Activated T-helper 1 cell treated with anti-CD3 and anti-CD28 coated beads, Interleukin-2, amount 50 U/mL, for 16 hours (primary cell): ENCODE results near the gene MYO1G.
A peak's percentile ranks its signal among the peaks of the same experiment; 100 is the strongest.

ENCODE experiments used
- DNase-seq, 2 donors: peaks; one replicate each; pipeline ENCODE4 v3.0.0-alpha.2; 2020; ENCODE audit warnings: low read depth in 1 of 2, low spot score in 1 of 2

MYO1G gene

GRCh38 chr7:44981035-44981706 lies 2.4 kb upstream of the MYO1G start:
- no peak for DNase-seq

DNA sequence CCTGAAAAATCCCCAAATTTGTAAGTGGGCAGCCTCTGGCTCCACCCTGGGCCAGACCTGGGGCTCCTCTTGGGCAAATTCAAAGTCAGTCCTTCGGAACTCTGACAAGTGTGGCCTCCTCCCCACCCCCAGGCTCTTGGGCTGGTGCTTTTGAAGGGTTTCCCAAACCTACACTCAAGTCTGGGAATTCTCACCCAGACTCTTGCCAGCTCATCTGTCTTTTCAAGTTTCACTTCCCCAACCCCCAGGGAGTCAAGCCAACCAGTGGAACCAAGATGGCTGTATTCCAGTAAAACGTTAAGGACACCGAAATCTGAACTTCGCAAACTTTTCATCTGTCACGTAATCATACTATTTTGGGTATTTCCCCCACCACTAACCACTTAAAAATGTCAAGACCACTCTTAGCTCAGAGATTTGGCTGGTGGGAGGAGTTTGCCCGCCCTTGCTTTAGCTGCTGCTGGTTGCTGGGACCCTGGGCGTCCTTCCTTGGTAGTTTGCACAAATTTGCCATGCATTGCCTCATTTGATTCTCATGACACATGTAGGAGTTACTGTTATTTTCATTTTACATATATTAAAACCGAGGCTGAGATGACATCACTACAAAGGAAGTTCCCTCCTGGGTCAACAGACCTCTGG lies 1.7 kb upstream of the MYO1G start:
- DNase-seq = peak in 1 of 2 donors; percentile 59

DNA sequence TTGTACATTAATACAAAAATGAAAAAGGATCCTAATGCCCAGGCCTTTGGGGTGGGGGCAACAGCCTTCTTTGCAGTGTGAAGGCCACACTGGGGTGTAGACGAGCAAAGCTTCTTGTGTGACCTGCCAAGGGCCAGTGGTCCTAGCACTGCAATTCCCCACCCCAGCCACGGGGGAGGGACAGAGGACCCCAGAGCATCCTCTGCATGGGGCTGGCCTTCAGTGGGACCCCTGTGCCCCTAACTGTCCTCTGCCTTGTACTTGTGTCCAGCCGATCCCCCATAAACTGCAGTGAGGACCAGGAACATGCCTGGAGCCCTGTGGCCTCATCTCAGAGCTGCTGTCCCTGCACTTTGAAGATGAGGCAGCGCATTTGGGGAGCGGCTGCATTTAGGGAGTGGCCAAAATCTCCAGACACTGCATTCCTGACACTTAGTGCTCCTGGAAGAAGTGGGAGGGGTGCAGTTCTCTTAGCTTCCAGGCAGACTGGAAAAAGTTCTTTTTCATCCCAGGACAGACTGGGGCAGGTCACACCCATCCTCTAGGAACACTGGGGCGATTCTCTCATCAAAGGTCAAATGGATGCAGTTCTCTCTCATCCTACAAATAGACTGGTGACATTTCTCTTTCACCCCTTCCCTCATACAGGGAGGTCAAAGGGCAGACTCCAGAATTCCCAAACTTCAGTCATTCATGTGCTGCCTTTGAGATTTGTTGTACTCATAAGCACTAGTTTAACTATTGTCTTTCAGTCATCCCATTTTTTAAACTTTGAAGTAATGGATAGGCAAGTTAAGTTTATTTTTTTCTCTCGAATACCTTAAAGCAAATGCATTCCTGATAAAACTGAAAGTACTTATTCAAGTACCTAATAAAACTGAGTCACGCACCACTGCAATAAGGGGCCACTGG lies 922 bp upstream of the MYO1G start:
- no peak for DNase-seq

DNA sequence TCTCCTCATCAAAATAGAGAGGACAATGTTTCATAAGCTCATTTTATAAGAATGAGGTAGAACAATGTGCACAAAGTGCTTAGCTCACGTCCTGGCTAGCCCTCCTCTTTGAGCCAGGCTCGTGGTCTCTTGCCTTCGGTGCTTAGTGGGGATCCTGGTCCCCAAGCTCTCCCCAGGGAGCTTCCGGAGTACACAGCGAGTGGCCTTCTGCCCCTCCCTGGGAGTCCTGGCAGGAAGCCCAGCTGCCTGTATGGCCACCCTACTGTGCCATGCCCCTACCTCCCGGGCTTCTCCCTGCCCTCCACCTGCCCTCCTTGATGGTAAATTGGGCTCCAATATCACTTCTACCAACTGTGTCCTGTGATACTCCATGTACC lies 868 bp downstream of the MYO1G start:
- DNase-seq = no peak

DNA sequence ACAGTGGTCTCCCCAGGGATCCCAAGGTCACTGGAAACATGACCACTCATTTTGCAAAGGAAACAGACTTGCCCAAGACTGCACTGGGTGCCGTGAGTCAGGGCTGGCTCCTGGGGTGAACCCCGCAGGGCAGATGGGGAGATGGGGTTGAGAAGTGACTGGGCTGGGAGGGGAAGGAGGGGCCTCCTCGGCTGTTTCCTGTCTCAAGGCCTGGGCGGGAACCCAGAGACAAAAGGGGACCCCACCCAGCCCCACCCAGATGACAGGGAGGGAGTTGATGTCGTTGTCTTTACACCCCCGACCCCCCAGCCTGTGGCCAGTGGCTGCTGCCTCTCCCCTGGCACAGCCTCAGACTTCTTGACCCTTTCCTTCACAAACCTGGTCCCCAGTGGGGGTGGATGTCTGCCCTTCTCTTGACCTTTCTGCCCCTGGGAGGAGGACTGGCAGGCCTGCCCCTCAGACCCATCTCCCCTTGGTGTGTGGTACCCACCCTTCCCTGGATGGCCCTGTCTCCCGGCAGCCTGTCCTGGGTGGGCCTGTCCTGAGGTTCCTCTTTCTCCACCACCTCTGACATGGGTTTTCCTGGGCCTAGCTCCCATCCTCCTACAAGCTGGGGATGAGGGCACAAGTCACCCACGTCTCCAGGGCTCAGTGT lies 1.4 kb downstream of the MYO1G start:
- peak; percentile 55 to 57 for DNase-seq

DNA sequence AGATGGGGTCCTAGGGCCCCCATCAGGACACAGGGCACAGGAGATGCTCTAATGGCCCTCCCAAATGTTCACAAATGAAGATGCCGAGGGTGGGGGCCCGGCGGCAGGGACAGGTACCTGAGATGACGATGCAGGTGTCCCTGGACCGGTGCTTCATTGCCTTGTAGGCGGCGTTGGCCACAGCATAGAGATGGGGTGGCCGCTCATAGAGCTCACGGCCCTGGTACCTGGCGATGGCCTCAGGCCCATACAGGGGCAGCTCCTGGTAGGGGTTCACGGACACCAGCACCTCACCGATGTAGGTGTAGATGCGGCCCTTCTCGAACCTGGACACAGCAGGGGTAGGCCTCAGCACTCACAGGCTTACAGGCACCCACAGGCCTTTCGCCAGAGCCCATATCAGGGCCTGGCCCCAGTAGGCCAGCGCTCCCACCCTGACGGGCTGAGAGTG lies 2.0 kb downstream of the MYO1G start:
- no peak for DNase-seq

GRCh38 chr7:44976040-44976745 lies 2.6 kb downstream of the MYO1G start:
- no peak for DNase-seq

- no peak for DNase-seq
These were observed 3.3 kb downstream of the MYO1G start for GRCh38 chr7:44975331-44976039.

GRCh38 chr7:44974549-44974948 lies 4.3 kb downstream of the MYO1G start:
- DNase-seq = no peak

DNA sequence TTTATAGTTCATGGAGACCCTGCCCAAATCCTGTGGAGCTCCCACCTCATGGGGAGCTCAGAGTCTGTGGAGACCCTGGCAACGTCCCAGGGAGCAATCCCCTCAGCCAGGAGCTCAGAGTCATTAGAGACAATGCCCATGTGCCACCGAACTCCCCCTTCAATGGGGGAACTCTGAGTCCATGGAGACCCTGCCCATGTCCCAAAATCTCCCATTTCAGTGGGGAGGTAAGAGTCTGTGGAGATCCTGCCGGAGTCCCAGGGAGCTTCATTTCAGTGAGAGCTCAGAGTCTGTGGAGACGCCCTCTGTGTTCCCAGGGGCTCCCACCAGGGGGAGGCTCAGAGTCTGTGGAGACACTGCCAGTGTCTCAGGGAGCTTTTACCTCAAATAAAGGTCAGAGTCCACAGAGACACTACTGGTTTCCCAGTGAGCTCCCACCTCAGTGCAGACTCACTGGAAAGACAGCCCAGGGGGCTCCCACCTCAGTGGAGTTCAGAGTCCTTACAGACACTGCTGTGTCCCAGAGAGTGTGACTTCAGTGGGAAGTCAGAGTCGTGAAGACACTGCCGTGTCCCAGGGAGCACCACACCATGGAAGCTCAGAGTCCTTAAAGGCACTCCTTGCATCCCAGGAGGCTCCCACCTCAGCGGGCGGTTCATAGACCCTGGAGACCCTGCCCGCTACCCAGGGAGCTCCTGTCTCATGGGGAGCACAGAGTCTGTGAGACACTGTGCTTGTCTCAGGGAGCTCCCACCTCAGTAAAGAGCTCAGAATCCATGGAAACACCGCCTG lies 5.0 kb downstream of the MYO1G start:
- DNase-seq = peak in 1 of 2 donors; percentile 32

GRCh38 chr7:44972562-44972961 lies 6.3 kb downstream of the MYO1G start:
- no peak for DNase-seq

DNA sequence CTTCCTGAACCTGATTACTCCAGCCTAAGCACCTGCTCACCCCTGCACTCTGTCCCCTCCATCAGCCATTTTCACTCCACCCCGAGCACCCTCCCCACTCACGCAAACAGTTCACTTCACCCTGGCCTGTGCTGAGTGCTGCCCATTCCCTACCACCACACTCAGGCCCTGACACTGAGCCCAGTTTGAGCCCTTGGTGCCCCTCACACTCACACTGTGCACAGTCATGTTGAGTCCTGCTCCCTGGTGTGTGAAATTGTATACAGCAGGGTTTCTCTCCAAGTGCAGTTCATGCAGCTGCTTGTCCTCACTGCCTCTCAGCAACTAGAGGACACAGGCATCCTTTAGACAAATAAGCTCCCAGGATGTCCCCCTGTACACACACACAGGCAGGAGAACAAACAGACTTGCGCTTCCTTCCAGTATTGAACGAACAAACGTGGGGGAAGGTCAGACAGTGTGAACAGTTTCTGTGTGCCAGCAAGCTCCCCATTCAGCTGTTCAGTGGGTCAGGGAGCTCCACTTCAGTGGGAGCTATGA lies 6.8 kb downstream of the MYO1G start:
- DNase-seq = no peak

DNA sequence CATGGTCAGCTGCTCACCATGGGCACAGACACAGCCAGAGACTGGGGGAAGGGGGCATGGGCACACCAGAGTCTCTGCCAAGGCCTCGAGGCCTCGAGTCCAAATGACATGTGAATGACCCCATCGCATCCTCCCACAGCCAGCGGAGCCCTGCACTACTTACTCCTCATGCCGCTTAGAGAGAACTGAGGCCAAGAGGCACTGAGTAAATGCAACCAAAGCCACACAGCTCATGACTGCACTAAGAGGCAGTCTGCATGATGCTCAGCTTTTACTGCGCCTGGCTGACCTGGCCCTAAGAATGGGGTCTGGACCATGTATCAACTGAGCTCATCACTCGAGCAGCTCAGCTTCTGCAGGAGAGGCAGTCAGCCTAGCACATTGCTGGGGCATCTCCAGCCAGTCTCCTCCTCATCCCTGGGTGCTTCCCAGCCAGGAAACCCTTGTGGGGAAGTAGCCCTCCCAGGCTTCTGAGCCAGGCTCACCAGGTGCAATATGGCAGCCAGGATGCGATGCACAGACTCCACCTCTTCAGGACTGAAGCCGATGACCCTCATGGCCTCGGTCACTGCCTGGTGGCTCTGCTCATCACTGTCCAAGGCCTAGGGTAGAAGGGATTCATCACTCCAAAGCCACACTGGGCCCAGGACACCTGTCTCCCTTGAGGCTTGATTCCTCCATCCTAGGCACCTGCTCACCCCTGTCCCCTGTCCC lies 7.5 kb downstream of the MYO1G start:
- no peak for DNase-seq

DNA sequence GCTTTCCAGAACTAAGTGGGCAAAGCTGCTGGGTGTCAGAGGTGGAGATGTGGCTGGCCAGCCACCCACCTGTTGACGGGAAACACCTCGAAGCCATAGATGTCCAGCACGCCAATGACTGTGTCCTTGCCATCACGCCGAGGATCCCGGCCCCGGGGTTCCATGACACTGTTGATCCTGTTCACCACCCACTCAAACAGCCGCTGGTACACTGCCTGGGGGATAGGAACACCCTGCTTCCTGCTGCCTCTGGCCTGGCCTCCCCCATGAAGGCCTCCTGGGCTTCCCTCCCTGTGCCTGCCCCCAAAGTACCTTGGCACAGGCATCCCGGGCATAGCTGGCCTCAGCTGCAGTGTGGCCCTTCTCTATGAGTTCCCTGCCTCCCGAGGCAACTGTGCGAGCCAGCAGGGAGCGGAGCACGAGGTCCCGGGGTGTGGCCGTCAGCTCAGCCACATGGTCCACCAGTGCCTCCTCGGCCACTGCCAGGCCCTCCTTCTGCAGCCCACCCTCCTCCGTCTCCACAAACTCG lies 8.2 kb downstream of the MYO1G start:
- no peak for DNase-seq

- DNase-seq = no peak
These were observed 8.9 kb downstream of the MYO1G start for GRCh38 chr7:44969701-44970522.

GRCh38 chr7:44969049-44969700 lies 9.6 kb downstream of the MYO1G start:
- no peak for DNase-seq
